ENCODE results near the gene CYBC1.

CYBC1 gene

GRCh38 chr17:82447876-82448275, 2.7 kb downstream of the CYBC1 start:
- DNase-seq (ENCODE audit: low read depth): no peak

- DNase-seq (ENCODE audit: low read depth): no peak
These were observed 3.9 kb downstream of the CYBC1 start for GRCh38 chr17:82446649-82447048.

DNA sequence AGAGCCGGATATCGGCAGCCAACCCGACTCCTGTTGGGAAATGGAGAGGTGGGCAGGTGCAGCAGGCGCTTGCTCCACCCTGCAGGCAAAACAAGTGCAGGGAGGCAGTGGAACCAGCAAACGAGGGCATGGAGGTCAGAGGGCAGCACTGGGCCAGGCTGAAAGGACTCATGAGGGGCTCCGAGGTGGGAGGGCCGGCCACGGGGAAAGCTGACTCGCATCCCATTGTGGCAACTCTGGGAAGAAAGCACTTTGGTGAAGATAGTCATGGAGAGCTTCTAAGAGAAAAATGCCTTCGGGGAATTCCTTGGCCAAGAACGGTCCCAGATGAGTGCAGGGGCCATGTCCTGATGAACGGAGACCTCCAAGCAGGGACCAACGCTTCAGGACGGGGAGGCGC, 4.4 kb downstream of the CYBC1 start:
- no peak for DNase-seq (ENCODE audit: low read depth)

- no peak for DNase-seq (ENCODE audit: low read depth)
These were observed 5.0 kb downstream of the CYBC1 start for GRCh38 chr17:82445542-82445941.

DNA sequence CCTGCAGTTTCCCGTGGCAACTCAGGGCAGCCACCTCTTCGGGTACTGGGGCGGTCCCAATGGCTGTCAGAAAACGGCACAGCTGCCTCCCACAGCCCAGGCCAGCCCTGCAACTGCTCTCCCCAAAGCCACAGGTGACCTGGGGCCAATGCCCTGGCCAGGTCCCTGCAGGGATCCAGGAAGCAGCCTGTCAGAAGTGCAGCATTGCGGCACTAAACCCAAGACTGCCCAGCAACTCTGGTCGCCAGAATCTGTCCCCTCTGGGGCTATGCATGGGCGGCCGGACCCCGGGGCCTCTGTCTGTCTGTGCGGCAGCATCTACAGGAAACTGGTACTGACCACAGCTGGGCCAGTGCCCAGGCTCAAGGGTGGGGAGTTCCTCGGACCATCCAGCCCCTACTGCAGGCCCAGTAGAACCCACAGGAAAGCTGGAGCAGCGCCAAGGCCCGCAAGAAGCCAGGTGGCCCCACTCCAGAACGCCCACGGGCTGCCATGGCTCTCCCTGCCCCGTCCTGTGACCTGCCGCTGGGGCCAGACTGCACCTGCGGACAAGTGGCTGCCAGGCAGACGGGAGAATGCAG, 5.5 kb downstream of the CYBC1 start:
- no peak for DNase-seq (ENCODE audit: low read depth)

DNA sequence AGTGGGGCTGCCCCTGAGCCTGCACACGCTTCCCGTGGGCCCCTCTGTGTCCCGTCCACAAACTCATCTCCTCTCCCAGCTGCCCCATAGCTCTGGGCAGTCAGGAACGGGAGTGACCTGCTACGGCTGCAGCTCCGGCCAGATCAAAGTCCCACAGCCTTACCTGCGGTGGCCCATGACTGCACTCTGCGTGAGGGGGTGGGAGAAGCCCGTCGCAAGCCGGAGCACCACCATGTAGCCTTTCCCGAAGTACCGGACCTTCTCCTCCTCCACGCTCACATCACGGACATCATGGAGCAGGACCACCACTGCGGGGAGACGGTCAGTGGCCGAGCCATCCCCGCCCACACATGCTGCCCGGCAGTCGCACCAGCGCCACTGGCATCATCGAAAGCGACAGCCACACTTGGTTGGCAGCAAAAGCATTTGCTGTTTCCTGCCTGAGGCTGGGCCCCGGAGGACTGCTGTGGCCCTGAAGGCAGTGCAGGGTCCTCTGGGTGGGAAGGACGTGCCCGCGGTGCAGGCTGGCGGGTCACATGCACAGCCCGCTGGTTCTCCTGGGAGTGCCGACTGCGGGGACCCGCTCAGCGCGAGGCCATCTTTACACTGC, 6.2 kb downstream of the CYBC1 start:
- DNase-seq (ENCODE audit: low read depth): no peak

DNA sequence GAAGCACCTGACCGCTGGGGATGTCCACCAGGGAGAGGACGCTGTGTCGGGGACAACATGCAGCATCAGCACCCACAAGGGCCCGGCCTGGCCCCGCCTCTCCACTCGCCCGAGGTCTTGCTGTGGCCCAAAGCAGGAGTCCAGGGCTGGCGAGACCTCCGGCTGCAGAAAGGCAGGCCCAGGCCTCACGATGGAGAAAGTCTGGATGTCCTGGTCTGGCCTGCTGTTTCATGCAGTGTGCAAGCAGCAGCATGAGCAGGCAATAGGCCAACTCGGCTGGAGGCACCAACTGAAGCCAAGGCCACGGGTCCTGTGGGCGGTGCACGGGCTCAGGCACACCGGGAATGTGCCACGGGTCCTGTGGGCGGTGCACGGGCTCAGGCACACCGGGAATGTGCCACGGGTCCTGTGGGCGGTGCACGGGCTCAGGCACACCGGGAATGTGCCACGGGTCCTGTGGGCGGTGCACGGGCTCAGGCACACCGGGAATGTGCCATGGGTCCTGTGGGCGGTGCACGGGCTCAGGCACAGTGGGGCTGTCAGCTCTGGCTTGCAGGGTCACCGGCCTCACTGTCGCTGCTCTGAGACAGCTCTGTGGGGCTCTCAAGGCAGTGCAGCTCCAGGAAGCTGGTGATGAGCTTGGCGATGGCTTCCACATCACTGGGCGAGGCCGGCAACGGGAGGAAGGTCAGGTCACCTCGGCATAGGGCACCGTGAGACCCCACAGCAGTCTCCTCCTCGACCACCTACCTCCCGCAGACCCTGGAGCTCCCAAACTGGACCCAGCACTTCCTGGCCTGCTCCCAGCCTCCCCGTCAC, 6.9 kb downstream of the CYBC1 start:
- no peak for DNase-seq (ENCODE audit: low read depth)

GRCh38 chr17:82442643-82443464, 7.7 kb downstream of the CYBC1 start:
- DNase-seq (ENCODE audit: low read depth): no peak

DNA sequence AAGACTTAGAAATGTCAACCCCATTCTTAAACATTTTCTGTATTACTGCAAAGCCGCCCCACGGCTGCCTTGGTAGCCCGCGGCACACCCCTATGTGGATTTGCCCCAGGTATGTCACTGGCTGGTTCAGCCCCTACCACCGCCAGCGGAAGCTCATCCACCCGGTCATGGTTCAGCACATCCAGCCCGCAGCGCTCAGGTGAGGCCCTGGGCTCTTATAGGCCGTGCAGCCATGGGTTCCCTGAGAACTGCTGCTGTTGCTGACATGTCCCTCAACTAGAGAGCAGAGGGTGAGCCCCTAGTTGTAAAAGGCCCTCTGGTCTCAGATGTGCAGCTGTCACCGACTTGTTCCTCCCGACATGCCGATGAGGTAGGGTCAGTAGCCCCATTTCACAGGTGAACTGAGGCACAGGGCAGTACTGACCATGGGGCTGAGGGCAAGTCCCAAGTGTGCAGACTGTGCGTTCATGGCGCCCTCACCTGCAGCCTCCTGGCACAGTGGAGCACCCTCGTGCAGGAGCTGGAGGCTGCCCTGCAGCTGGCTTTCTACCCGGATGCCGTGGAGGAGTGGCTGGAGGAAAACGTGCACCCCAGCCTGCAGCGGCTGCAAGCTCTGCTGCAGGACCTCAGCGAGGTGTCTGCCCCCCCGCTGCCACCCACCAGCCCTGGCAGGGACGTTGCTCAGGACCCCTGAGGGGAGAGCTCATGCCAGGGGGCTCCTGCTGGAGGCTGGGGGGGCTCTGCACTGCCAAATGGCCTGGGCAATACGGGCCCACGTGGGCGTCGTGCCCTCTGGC, 8.7 kb downstream of the CYBC1 start:
- no peak for DNase-seq (ENCODE audit: low read depth)

- no peak for DNase-seq (ENCODE audit: low read depth)
These were observed 9.4 kb downstream of the CYBC1 start for GRCh38 chr17:82440991-82441627.

GRCh38 chr17:82440469-82440981, 10.0 kb downstream of the CYBC1 start:
- no peak for DNase-seq (ENCODE audit: low read depth)

DNA sequence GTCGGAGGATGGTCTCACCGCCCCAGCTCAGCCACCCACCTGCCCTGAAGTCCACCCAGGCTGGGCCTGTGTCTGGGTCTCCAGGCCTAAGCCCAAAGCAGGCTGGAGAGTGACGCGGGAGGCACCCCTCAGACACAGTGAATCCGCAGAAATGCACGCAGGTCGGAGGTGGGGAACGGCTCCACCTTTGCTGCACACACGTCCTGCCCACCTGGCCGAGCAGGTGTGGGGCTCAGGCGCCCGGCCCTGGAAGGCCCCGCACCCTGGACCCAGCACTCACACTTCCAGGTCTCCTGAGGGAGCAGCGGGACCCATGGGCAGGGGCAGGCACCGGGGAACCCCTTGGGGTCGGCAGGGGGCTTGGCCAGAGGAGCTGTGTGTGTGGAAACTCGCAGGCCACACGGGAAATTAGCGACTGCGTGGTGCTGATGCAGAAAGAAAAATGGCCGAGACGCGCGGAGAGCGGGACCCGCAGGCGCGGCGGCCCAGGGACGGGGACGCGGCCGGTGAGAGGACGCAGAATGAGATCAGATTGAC, 10.7 kb downstream of the CYBC1 start:
- no peak for DNase-seq (ENCODE audit: low read depth)

GRCh38 chr17:82439194-82439828, 11.2 kb downstream of the CYBC1 start:
- DNase-seq (ENCODE audit: low read depth): no peak

GRCh38 chr17:82438401-82439193, 12.0 kb downstream of the CYBC1 start:
- DNase-seq (ENCODE audit: low read depth): no peak

- no peak for DNase-seq (ENCODE audit: low read depth)
These were observed 13.3 kb downstream of the CYBC1 start for GRCh38 chr17:82437325-82437668.

- no peak for DNase-seq (ENCODE audit: low read depth)
These were observed 13.8 kb downstream of the CYBC1 start for GRCh38 chr17:82436601-82437324.

DNA sequence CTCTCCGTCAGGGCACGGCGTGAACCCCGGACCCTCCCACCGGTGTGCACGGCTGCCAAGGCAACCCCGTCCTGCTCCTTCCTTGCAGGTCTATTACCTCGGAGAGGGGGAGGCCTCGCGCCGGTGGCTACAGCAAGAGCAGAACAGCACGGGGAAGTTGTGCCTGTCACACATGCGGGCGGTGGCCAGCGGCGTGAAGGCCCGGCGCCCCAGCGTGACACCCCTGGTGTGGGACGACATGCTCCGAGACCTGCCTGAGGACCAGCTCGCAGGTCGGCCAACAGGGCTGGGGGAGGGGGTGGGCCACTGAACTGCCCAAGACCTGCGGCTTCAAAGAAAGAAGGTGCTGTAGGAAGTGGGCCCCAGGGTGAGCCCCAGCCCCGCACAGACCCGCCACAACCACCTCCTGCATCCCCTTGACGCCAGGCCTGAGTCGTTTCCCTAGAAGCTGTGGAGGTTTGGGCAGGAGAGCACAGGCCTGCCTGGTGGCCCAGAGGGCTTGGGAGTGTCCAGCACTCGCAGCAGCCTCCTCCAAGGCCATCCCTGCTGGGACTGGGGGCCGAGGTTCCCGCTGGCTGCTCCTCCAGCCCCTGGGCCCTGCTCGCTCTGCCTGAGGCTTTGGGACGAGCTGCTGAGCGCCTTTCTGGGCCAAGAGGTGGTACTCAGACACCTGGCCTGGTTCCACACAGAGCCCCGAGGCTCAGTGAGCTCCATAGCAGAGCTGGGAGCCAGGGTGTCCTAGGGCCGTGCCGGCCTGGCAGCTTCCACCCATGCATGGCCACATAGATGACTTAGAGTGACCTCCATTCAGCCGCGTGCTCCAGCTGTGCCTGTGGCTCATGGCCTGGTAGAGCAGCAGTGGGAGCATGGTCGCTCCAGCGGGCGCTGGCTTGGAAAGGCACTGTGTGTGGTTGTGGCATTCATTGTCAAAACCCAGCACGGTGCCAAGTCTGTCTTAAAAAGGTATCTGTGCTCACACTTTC, 14.7 kb downstream of the CYBC1 start:
- DNase-seq (ENCODE audit: low read depth): no peak

All from T follicular helper cell (primary cell).